ENCODE data around the gene B3GALT2.
"Not testable (repeated sequence)": the region's sequence is repeated elsewhere in the genome, so short reads cannot be mapped to it uniquely, and the experiment has no call there.

Gene B3GALT2

DNA sequence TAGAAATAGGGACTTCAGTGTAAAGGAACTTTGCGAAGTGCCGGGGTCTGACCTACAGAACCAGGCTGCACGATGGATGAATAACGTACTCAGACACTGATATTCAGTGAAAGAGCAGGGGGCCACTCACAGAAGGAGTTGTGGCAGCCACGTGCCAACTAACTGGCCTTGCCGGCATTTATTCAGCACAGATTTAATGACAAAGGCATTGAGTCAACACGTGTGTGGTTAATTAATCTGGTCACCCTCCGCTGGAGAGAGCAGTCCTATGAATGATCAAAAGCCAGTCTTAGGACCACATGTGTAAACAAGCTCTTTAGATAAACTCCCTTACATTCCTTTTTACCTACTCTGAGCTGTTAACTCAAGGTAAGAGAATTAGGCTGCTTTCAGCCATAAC lies 6.2 kb upstream of the B3GALT2 start:
- no peak for DNase-seq (ENCODE audit: low read depth)
- no peak for TF ChIP-seq CTCF (IDR thresholded peaks at IDR 0.05; ENCODE audit: insufficient read depth, low read depth, low read length, missing control alignments)
- no peak overlapping the region for H3K4me3 ChIP-seq (ENCODE audit: low read depth, low read length)

DNA sequence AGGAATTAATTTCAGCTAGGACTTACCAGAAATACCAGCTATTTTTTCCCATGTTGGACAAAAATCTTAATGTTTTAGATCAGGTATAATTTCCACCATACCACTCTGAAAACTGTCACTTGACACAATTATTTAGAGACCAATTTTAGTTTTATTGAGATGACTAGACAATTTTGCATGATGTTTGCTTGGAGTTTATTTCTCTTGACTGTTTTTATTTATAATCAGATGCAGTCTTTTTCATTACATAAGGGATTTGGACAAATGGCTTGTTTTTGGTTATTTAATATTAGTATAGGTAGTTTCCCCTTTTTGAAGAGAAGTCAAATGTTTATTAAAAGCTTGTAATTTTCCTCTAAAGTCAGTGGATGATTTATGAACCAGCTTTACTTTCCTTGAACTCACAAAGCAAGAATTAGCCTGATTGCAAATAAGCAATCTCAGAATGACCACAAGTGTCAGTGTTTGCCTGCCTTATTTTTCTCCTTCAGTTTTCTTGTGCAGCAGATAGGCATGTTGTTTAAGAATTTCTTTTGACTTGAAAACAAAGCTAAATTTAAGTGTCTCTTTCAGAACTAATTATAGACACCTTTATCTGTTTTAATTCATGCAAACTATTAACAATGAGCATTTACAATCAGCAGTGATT lies 3.8 kb upstream of the B3GALT2 start:
- TF ChIP-seq CTCF (IDR thresholded peaks at IDR 0.05; ENCODE audit: insufficient read depth, low read depth, low read length, missing control alignments): peak; percentile 12
- no peak overlapping the region for H3K4me3 ChIP-seq (ENCODE audit: low read depth, low read length)
- peak; percentile 13 for DNase-seq (ENCODE audit: low read depth)

DNA sequence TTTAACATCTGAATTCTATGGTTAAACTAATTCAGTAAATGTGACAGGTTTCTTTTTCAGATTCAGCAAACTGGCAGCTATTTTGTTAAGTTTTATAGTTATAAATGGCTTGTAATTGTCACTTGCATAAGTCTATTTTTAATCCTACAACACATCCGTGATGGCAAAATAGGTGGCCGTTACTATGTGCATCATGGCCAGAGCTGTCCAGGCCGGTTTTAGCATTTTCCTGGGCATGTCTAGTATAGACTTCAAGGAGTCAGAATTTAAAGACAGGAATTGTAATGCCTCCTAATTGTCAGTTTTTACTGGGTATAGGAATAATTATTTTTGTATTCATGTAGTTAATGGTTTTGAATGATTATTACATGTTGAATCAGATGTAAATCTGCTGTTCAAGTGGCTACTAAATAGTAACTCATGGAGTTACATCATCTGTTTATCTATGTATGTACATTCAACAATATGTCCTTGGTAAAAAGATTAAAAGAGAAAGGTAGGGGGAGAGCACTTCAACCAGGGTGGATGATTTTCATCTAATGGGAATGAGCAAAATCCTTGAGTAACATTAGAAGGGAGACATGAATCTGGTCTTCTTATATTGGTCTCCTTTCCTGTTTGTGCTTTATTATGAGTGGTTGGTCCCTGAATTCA lies 3.2 kb upstream of the B3GALT2 start:
- no peak for TF ChIP-seq CTCF (IDR thresholded peaks at IDR 0.05; ENCODE audit: insufficient read depth, low read depth, low read length, missing control alignments)
- no peak for DNase-seq (ENCODE audit: low read depth)
- no peak overlapping the region for H3K4me3 ChIP-seq (ENCODE audit: low read depth, low read length)

DNA sequence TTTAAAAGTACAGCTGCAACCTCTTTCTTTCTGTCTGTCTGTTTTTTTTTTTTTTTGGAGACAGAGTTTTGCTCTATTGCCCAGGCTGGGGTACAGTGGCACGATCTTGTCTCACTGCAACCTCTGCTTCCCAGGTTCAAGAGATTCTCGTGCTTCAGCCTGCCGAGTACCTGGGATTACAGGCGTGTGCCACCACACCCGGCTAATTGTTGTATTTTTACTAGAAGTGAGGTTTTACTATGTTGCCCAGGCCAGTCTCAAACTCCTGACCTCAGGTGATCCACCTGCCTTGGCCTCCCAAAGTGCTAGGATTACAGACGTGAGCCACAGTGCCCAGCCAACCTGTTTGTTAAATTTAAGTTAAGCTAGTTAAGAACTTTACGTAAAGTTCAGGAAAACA lies 2.5 kb upstream of the B3GALT2 start:
- DNase-seq (ENCODE audit: low read depth); H3K4me3 ChIP-seq (ENCODE audit: low read depth, low read length): not testable (repeated sequence)

DNA sequence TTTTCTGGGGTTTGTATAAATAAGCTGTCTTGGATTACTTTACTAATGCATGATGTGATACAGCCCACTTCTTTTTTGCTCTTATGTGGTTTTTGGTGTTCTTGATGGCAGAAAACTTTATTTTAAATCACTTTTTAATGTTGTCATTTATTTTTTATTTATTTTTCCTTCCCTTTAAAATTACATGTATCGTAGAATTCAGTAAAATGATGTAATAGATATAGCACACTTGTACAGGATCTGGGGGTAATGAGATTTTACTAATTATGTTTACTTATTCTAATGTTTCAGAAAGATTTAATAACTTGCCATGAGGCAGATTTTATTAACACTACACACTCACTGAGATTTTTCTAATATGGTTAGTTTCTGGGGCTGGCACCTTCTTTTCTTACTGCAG lies 701 bp upstream of the B3GALT2 start:
- no peak for DNase-seq (ENCODE audit: low read depth)
- H3K4me3 ChIP-seq (ENCODE audit: low read depth, low read length): no peak overlapping the region
- no peak for TF ChIP-seq CTCF (IDR thresholded peaks at IDR 0.05; ENCODE audit: insufficient read depth, low read depth, low read length, missing control alignments)

- no peak for TF ChIP-seq CTCF (IDR thresholded peaks at IDR 0.05; ENCODE audit: insufficient read depth, low read depth, low read length, missing control alignments)
- H3K4me3 ChIP-seq (ENCODE audit: low read depth, low read length): no peak overlapping the region
These were observed 1.2 kb downstream of the B3GALT2 start for GRCh38 chr1:193185211-193185610.

DNA sequence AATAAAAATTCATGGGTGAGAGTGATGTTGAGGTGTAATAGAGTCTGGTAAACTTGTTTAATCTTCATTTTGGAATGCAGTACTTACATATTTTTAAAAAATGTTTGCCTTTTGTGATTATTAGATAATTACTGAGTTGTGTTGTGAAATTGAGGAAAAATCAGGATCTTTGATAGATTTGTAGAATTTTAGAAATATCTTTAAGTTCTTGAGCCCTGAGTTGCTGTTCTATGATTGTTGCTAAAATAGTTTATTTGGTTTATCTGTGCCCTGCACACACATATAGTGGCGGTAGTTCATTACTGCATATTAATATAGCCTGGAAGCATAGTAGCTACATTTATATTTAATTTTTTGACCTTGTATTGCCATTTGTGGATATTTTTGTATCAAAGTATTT lies 1.6 kb downstream of the B3GALT2 start:
- no peak overlapping the region for H3K4me3 ChIP-seq (ENCODE audit: low read depth, low read length)
- no peak for TF ChIP-seq CTCF (IDR thresholded peaks at IDR 0.05; ENCODE audit: insufficient read depth, low read depth, low read length, missing control alignments)
- no peak for DNase-seq (ENCODE audit: low read depth)

More at GRCh38 chr1:193185211-193185610, 1.2 kb downstream of the B3GALT2 start:
- no peak for DNase-seq (ENCODE audit: low read depth)

Measured in GM12865 (cell line).